Activated naive CD8-positive, alpha-beta T cell treated with anti-CD3 and anti-CD28 coated beads, Interleukin-2, amount 10 ng/mL, durations not matched to agents 7 days and 5 days (primary cell): ENCODE measurements around the gene CPLX4. TPM values are rescaled to one million over a fixed set of nuclear protein-coding genes. Genes with fewer than 3 reads are reported as not detected.
A peak's percentile ranks its signal among the peaks of the same experiment; 100 is the strongest.

ENCODE experiments used
- ATAC-seq: fragments of 150-1000 bp; cut with Tn5 transposase; one replicate; pipeline ENCODE4 v1.10.0; 2021; ENCODE audit warnings: low read depth, moderate library complexity
- POLR2A ChIA-PET: fragments of 350-600 bp; sonication (Branson Sonifier 250); formaldehyde crosslinking; loops from one replicate; lab custom pipeline; 2021; ENCODE audit warnings: antibody characterized with exemption; lab: Charles Lee
- DNase-seq: peaks from one replicate; pipeline ENCODE4 v3.0.0; 2021
- H3K27ac Mint-ChIP-seq: one replicate; pipeline ENCODE4 v1.8.0; 2022; ENCODE audit warnings: mild to moderate bottlenecking, mixed read lengths
- H3K27me3 Mint-ChIP-seq: one replicate; pipeline ENCODE4 v1.8.0; 2022; ENCODE audit warnings: mild to moderate bottlenecking, moderate library complexity, mixed read lengths
- H3K36me3 Mint-ChIP-seq: one replicate; pipeline ENCODE4 v1.8.0; 2021; ENCODE audit warnings: mild to moderate bottlenecking, mixed read lengths
- H3K4me1 Mint-ChIP-seq: one replicate; pipeline ENCODE4 v1.8.0; 2021; ENCODE audit warnings: mixed read lengths
- H3K4me3 Mint-ChIP-seq: one replicate; pipeline ENCODE4 v1.8.0; 2022; ENCODE audit warnings: mild to moderate bottlenecking, moderate library complexity, mixed read lengths
- H3K9me3 Mint-ChIP-seq: one replicate; pipeline ENCODE4 v1.8.0; 2021; ENCODE audit warnings: mixed read lengths
- total RNA-seq, 2 experiments: library from RNA; stranded (reverse); gene quantifications; one replicate each; pipeline ENCODE4 v1.2.3, GENCODE V29; 2021

The CPLX4 gene
- not detected for total RNA-seq

- H3K27ac Mint-ChIP-seq: no peak within 1 kb of the TSS
- peaks cover 27% of the 10 kb centered on the region for H3K27me3 Mint-ChIP-seq
Measured at GRCh38 chr18:59318460-59319050, at the start of gene CPLX4. Gene CPLX4, minus strand, starts transcription at chr18:59318649. Its CDS starts 187 bp downstream, at chr18:59318462.

GRCh38 chr18:59360381-59360780, 41.9 kb upstream of the CPLX4 start:
- no peak for ATAC-seq
- POLR2A ChIA-PET: no interaction called here
- Mint-ChIP-seq H3K9me3 (no peaks in the 10 kb centered on the region), H3K36me3 (peaks cover 6% of the 10 kb centered on the region), H3K27ac (no peak overlapping the region), H3K27me3 (peaks cover 4% of the 10 kb centered on the region), H3K4me3 (peak overlapping the region; percentile 42), H3K4me1 (peaks cover 31% of the 10 kb centered on the region)
- DNase-seq: no peak

More at GRCh38 chr18:59318460-59319050, at the start of gene CPLX4:
- DNase-seq (no peak), ATAC-seq (no peak)
- POLR2A ChIA-PET: no interaction called here
- no peak within 1 kb of the TSS for H3K4me3 Mint-ChIP-seq
- no peaks in the 10 kb centered on the region for H3K9me3 Mint-ChIP-seq
- H3K4me1 Mint-ChIP-seq: no peaks in the 10 kb centered on the region
- no peaks in the 10 kb centered on the region for H3K36me3 Mint-ChIP-seq

- POLR2A ChIA-PET: interaction anchor here (1.0 to 1.6 kb wide), 3 partner anchors 12 to 36 kb away, joined by 3 to 5 read pairs (median 4); no protein-coding TSS in a partner anchor
- DNase-seq: no peak
- H3K27ac Mint-ChIP-seq: no peak overlapping the region
- ATAC-seq: peak; percentile 4
- H3K27me3 Mint-ChIP-seq: peaks cover 4% of the 10 kb centered on the region
- peak overlapping the region; percentile 64 for H3K4me3 Mint-ChIP-seq
- H3K36me3 Mint-ChIP-seq: peaks cover 10% of the 10 kb centered on the region
- H3K9me3 Mint-ChIP-seq: no peaks in the 10 kb centered on the region
- H3K4me1 Mint-ChIP-seq: peaks cover 34% of the 10 kb centered on the region
Measured at GRCh38 chr18:59359576-59359952, 41.1 kb upstream of the CPLX4 start.

GRCh38 chr18:59358712-59359575, 40.5 kb upstream of the CPLX4 start, which contains the start of gene LMAN1:
Gene LMAN1, minus strand, starts transcription at chr18:59359265. Its CDS starts 21 bp downstream, at chr18:59359244.
- Mint-ChIP-seq H3K4me1 (peaks cover 35% of the 10 kb centered on the region), H3K36me3 (peaks cover 10% of the 10 kb centered on the region), H3K27ac (peak within 1 kb of the TSS; percentile 98), H3K4me3 (peak within 1 kb of the TSS; percentile 100), H3K27me3 (peaks cover 4% of the 10 kb centered on the region), H3K9me3 (no peaks in the 10 kb centered on the region)
- DNase-seq (peak; percentile 98), ATAC-seq (peak; percentile 97)
- POLR2A ChIA-PET: interaction anchor here (1.0 to 1.6 kb wide), 3 partner anchors 12 to 37 kb away, joined by 3 to 5 read pairs (median 4); no protein-coding TSS in a partner anchor

GRCh38 chr18:59358414-59358711, 39.9 kb upstream of the CPLX4 start:
- POLR2A ChIA-PET: interaction anchor here (1.6 kb wide), 1 partner anchor 13 kb away, joined by 4 read pairs; no protein-coding TSS in a partner anchor
- Mint-ChIP-seq H3K4me3 (peak overlapping the region; percentile 100), H3K4me1 (peaks cover 35% of the 10 kb centered on the region), H3K27me3 (peaks cover 2% of the 10 kb centered on the region), H3K36me3 (peaks cover 11% of the 10 kb centered on the region), H3K27ac (peak overlapping the region; percentile 98), H3K9me3 (no peaks in the 10 kb centered on the region)
- ATAC-seq (no peak), DNase-seq (no peak)

- H3K4me1 Mint-ChIP-seq: peaks cover 39% of the 10 kb centered on the region
- peaks cover 15% of the 10 kb centered on the region for H3K36me3 Mint-ChIP-seq
- POLR2A ChIA-PET: no interaction called here
- no peak for DNase-seq
- peak overlapping the region; percentile 98 for H3K27ac Mint-ChIP-seq
- peaks cover 2% of the 10 kb centered on the region for H3K27me3 Mint-ChIP-seq
- ATAC-seq: no peak
- H3K9me3 Mint-ChIP-seq: no peaks in the 10 kb centered on the region
- peak overlapping the region; percentile 100 for H3K4me3 Mint-ChIP-seq
Measured at GRCh38 chr18:59357928-59358327, 39.5 kb upstream of the CPLX4 start.

GRCh38 chr18:59354731-59355130, 36.3 kb upstream of the CPLX4 start:
- Mint-ChIP-seq H3K27me3 (no peaks in the 10 kb centered on the region), H3K4me3 (no peak overlapping the region), H3K9me3 (no peaks in the 10 kb centered on the region), H3K36me3 (peaks cover 34% of the 10 kb centered on the region), H3K27ac (no peak overlapping the region), H3K4me1 (peaks cover 46% of the 10 kb centered on the region)
- no peak for DNase-seq
- no peak for ATAC-seq
- POLR2A ChIA-PET: no interaction called here

DNA sequence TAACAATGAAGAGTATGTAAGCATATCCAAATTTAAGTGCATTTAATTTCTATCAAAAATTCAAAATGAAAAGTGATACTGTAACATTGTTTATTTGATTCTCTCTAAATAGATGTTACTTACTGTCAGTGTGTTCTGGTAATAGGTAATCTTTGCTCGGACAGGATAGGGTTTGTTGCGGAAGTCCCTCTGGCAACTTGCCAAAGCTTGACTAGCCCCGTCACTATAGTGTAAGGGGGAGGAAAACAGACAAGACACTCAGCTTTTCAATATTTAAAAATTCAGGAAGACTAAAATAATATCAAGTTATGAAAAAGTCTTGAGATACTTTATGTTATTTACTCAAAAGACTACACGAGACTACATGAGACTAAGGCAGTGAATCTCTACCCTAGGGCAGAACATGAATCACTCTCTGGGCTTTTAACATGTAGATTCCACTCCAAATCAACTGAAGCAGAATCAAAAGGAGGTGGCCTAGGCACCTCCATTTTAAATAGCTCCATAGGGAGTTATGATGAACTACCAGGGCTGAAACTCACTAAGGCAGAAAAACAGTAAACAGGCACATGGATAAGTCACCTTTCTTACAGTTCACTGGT, 34.7 kb upstream of the CPLX4 start:
- H3K4me3 Mint-ChIP-seq: no peak overlapping the region
- peaks cover 46% of the 10 kb centered on the region for H3K36me3 Mint-ChIP-seq
- POLR2A ChIA-PET: no interaction called here
- H3K27me3 Mint-ChIP-seq: no peaks in the 10 kb centered on the region
- peaks cover 39% of the 10 kb centered on the region for H3K4me1 Mint-ChIP-seq
- H3K27ac Mint-ChIP-seq: peak overlapping the region; percentile 40
- ATAC-seq (no peak), DNase-seq (no peak)
- no peaks in the 10 kb centered on the region for H3K9me3 Mint-ChIP-seq

- Mint-ChIP-seq H3K36me3 (peaks cover 51% of the 10 kb centered on the region), H3K27ac (peak overlapping the region; percentile 43), H3K4me1 (peaks cover 32% of the 10 kb centered on the region), H3K27me3 (no peaks in the 10 kb centered on the region), H3K4me3 (peak overlapping the region; percentile 2), H3K9me3 (no peaks in the 10 kb centered on the region)
- POLR2A ChIA-PET: no interaction called here
- ATAC-seq (peak; percentile 50), DNase-seq (no peak)
Measured at GRCh38 chr18:59352250-59352855, 33.9 kb upstream of the CPLX4 start.

DNA sequence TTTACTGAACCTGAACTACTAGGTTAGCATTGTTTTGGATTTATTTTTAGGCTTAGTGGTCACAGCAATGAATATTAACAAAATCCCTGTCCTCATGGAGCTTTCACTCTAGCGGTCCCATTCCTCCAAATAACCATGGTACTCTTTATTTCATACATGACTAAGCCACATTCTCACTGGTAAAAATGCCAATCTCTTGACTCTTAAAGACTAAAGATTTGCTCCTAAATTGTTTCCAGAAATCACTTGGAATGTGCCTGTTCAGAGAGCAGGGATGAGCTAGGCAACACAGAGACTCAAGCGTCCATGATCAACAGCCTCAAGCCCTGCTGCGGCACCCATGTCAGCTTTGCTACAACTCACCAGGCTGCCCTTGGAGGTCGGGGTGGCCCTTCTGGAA, 27.1 kb upstream of the CPLX4 start:
- H3K36me3 Mint-ChIP-seq: peaks cover 85% of the 10 kb centered on the region
- no peak for DNase-seq
- POLR2A ChIA-PET: no interaction called here
- peaks cover 27% of the 10 kb centered on the region for H3K4me1 Mint-ChIP-seq
- peaks cover 24% of the 10 kb centered on the region for H3K9me3 Mint-ChIP-seq
- no peak overlapping the region for H3K4me3 Mint-ChIP-seq
- ATAC-seq: no peak
- H3K27ac Mint-ChIP-seq: no peak overlapping the region
- no peaks in the 10 kb centered on the region for H3K27me3 Mint-ChIP-seq

- Mint-ChIP-seq H3K4me1 (peaks cover 27% of the 10 kb centered on the region), H3K27me3 (no peaks in the 10 kb centered on the region), H3K4me3 (no peak overlapping the region), H3K9me3 (peaks cover 24% of the 10 kb centered on the region), H3K36me3 (peaks cover 90% of the 10 kb centered on the region), H3K27ac (no peak overlapping the region)
- no peak for DNase-seq
- POLR2A ChIA-PET: no interaction called here
- no peak for ATAC-seq
Measured at GRCh38 chr18:59344996-59345395, 26.5 kb upstream of the CPLX4 start.

- ATAC-seq: no peak
- Mint-ChIP-seq H3K36me3 (peaks cover 91% of the 10 kb centered on the region), H3K4me1 (peaks cover 27% of the 10 kb centered on the region), H3K4me3 (no peak overlapping the region), H3K27ac (no peak overlapping the region), H3K9me3 (peaks cover 24% of the 10 kb centered on the region), H3K27me3 (no peaks in the 10 kb centered on the region)
- POLR2A ChIA-PET: interaction anchor here (1.0 kb wide), 1 partner anchor 13 kb away, joined by 3 read pairs; no protein-coding TSS in a partner anchor
- DNase-seq: no peak
Measured at GRCh38 chr18:59343926-59344325, 25.5 kb upstream of the CPLX4 start.

- POLR2A ChIA-PET: no interaction called here
- no peaks in the 10 kb centered on the region for H3K27me3 Mint-ChIP-seq
- peaks cover 24% of the 10 kb centered on the region for H3K9me3 Mint-ChIP-seq
- ATAC-seq: no peak
- DNase-seq: no peak
- peak overlapping the region; percentile 32 for H3K27ac Mint-ChIP-seq
- peak overlapping the region; percentile 6 for H3K4me3 Mint-ChIP-seq
- H3K4me1 Mint-ChIP-seq: peaks cover 28% of the 10 kb centered on the region
- peaks cover 91% of the 10 kb centered on the region for H3K36me3 Mint-ChIP-seq
Measured at GRCh38 chr18:59340817-59341216, 22.4 kb upstream of the CPLX4 start.
